Measurements from ENCODE around the gene KLHDC8B.

- TF ChIP-seq POLR2A (IDR thresholded peaks at IDR 0.05) = no peak
- TF ChIP-seq CTCF (IDR thresholded peaks at IDR 0.05) = no peak
Observed at GRCh38 chr3:49177073-49177472, 5.7 kb downstream of the KLHDC8B start.

All from thyroid gland (tissue), 4 donors.